HG03135 (cell line): ENCODE results near the gene SOHLH1.

ENCODE experiments used
- ATAC-seq: cut with Tn5 transposase; IDR thresholded peaks from one replicate; pipeline ENCODE4 v1.9.1; 2021; ENCODE audit warnings: mild to moderate bottlenecking, moderate library complexity; ENCODE audit not compliant: unreplicated experiment

Gene SOHLH1, protein sequence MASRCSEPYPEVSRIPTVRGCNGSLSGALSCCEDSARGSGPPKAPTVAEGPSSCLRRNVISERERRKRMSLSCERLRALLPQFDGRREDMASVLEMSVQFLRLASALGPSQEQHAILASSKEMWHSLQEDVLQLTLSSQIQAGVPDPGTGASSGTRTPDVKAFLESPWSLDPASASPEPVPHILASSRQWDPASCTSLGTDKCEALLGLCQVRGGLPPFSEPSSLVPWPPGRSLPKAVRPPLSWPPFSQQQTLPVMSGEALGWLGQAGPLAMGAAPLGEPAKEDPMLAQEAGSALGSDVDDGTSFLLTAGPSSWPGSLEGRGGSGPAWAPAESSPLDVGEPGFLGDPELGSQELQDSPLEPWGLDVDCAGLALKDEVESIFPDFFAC

DNA sequence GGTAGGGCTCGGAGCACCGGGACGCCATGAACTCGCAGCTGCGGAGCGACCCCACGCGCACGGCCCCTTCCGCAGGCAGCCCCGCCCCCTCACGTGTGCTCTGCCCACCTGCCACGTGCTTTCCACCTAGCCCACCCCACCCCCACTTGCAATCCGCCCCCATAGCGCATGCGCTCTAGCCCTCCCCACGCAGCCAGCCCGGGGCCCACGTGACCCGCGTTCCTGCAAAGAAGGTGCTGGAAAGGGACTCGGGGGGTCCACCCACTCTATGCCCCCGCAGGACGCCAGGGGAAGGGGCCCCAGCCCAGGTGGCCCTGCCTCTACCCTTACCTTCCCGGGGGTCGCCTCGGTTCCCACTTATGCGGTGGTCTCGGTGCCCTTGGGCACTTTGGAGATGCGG lies at the start of gene SOHLH1:
SOHLH1 (minus strand) TSS at position 42 of the 400 bp plus-strand sequence; CDS start at position 28, 14 bp downstream.
- ATAC-seq, result no peak

DNA sequence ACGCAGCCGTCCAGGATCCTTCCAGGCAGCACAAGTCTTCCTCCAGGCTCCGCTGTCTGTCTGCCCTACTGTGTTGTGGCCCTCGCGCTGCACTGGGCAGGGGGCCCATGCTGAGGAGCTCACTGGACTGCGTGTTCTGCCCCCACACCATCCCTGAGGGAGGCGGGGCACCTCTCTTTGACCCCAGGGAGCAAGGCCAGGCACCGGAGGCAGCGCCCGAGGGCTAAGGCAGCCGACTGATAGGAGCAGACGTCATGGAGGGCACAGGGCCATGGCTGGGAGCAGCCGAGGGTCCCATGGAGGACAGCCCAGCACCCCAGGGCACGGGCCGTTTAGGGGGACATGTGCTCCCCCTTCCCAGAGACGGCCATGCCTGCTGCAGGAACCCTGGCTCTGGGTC lies 49.4 kb upstream of the SOHLH1 start:
- ATAC-seq, result no peak

DNA sequence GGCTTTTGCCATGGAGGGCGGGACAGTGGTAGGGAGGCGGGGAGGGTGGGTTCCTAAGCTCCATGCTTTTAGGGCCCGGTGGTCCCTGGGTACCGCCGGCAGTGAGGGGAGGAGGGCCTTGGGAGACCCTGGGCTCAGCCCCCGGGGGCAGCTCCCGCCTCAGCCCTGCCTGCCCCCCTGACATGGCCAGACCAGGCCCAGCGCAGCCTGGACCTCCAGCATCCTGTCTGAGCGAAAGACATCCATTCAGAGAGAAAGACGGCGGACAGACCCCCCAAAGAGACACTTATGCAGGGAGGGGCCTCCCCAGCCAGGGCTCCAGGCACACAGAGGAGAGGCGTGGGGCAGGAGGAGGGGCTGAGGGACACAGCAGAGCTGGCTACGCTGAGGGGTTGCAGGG lies 48.0 kb upstream of the SOHLH1 start:
- no peak for ATAC-seq

DNA sequence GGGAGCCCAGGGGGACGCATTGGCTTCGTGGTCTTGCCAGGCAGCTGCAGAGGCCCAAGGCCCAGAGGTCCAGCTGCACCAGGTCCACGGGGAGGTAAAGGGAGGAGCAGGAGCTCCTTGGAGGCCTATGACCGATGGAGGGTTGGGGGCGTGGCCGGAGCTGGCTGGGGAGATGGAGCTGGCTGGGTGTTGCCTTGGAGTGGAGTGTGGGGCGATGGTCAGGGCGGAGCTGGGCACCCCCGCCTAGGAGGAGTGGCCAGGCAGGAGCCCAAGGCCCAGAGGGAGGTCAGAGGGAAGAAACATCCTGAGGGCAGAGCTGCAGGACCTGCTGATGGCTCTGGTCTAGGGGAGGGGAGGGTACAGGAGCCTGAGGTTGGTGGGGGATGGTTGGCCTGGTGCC lies 47.3 kb upstream of the SOHLH1 start:
- no peak for ATAC-seq

DNA sequence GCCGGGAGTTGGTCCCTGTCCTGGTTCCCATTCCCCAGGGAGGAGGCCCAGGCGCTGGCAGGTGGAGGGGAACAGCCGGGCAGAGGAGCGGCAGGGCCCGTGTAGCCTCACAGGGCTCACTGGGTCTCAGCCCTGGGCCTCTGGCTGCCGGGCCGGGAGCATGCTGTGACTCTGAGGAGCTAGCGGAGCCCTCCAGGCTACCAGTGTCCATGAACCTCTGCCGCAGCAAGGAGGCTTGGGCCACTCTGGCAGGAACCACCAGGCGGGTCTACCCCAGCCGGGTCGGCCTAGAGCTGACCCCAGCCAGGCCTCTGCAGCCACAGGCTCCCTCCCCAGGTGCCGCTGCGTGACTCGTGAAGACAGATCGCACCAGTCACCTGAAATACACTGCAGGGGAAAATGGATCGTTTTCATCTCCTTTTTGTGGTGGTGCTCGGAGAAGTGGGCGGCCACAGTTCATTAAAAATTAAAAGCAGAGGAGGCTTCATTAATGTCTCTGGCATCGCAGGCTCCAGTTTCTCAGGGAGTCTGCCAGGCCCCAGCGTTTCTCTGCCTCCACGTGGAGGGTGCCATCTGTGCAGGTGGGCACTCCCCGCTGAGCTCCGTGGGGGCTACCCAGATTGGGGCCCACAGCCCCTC lies 46.5 kb upstream of the SOHLH1 start:
- ATAC-seq, result no peak

DNA sequence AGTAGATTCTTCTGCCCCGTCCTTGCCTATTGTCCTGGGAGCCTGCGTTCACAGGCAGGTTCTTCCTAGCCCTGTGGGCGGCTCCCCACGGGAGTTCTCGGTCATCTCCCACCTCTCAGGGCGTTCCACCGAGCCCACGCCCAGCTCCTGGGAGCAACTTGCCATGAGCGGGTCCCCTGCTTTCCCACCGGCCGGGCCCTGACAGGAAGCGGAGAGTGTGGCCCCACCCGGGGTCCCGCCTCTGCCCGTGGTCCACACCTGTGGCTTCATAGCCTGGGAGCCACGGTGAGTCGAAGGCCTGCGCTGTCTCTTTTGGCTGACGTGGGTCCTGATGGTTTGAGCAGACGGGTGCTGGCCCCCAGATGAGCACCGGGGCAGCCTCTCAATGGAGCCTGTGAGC lies 45.9 kb upstream of the SOHLH1 start:
- no peak for ATAC-seq

DNA sequence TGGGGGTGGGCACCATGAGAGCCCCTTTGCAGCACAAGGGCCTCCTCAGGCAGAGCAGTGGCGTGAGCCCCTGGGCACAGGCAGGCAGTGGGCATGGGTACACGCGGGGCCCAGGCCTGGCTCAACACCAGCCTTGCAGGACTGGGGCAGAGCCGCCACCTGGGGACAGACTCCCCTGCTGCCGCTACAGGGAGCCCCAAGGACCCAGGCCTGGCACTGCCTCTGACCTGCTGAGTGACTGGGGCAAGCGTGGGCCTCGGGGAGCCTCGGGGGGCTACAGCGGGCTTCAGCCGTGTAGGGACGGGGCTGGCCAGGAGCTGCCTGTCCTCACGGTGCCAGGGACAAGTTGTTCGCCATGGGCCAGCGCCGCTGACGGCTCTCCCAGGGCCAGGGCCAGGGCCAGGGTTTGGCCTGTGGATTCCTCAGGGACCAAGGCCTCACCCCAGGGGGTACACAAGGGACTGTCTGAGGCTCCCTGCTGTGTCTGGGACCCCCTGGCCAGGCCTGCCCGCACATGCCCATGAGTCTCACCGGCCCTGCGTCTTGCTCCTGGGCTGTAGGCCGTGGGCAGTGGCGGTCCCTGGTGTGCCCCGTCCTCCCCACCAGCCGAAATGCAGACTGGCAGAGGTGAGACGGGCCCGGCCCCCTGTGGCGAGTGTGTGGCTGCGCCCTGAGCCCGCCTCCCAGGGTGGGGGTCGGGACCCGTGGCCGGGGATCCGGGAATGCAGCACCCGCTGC lies 45.2 kb upstream of the SOHLH1 start:
- no peak for ATAC-seq

DNA sequence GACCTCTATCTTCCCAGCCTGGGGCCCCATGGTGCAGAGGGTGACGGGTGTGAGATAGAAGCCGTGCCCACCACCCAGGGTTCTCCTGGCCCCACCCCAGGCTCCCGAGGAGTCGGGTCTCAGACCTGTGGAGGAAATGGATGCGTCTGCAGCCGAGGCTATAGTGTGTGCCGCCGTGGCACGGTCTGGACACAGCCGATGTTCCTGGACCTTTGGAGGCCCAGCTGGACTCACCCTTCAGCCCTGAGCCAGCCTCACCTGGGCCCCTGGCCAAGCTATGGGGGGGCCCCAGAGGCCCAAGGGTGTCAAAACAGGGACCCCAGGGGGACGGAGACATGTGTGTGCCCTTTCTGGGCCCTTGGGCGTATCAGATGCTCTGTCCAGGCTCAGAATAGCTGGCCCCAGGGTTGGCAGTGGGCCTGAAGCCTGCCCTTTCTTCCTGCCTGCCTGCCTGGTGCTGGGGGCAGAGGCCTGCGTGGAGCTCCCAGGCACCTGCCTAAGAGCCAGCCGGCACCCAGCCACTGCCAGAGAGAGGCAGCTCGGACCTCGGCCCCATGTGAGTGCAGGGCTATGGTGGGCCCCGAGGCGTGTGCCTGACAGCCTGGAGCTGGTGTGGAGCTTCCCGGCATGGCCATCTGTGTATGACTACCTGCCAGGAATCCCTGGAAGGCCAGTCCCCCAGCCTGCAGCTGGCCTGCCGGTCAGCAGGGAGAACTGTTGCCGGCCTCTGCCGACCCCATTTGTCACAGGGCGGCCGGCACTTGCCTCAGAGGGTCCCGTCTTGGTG lies 44.5 kb upstream of the SOHLH1 start:
- no peak for ATAC-seq

DNA sequence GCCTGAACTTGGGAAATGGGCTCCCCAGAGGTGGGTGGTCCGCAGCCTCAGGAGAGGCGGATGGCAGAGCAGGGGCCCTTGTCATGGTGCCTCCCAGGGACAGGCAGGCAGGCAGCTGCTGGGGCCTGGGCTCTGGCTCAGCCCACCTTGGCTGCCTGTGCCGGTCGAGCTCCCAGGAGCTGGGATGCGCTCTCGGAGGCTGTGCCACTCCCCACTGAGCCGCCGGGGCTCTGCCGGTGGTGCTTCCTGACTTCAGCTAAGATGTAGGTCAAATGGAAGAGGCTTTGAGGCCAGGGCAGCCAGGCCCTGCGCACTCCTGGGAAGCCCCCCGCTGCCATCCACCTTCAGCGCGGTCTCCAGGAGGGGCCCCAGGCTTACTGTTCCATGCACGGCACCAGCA lies 43.7 kb upstream of the SOHLH1 start:
- ATAC-seq, result no peak

DNA sequence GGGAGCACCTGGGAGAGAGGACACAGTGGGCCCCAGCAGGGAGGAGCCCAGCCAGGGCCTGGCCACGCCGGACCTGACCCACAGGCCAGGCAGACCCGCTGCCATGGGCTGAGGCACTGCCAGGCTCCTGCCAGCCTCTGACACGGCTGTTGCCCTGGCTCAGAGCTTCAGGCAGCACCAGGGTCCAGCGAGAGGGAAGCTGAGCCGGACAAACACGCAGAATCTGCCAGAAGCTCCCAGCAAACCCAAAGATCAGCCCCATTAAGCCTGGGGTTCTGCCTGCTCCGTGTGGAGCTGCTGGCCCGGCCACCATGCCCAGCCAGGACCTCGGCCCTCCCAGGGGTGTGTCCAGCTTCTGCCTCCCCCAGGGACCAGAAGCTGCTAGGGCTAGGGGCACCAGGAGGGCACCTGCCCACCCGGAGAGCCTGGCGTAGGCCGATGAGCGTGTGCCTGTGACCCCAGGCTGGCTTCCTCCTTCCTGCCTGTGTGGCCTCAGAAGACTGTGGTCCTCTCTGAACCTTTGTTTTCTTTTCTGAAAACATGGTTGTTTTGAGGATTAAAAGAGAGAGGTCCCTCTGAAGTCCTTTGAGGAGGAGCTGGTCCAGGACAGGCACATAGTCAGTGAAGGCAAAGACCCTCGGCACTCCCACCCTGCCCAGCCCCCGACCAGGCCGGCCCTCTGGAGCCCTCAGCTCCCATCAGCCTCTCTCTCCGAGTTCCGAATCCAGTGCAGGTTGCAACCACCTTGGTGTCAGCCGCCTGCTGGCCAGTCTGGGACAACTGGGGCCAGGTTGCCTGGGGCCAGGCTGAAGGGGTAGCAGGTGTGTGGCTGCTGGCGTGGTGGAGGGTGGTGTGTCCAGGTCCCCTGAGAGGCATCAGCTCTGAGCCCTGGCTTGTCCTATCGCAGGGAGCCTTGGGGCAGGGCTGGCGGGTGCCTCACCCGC lies 42.3 kb upstream of the SOHLH1 start:
- ATAC-seq, result no peak

DNA sequence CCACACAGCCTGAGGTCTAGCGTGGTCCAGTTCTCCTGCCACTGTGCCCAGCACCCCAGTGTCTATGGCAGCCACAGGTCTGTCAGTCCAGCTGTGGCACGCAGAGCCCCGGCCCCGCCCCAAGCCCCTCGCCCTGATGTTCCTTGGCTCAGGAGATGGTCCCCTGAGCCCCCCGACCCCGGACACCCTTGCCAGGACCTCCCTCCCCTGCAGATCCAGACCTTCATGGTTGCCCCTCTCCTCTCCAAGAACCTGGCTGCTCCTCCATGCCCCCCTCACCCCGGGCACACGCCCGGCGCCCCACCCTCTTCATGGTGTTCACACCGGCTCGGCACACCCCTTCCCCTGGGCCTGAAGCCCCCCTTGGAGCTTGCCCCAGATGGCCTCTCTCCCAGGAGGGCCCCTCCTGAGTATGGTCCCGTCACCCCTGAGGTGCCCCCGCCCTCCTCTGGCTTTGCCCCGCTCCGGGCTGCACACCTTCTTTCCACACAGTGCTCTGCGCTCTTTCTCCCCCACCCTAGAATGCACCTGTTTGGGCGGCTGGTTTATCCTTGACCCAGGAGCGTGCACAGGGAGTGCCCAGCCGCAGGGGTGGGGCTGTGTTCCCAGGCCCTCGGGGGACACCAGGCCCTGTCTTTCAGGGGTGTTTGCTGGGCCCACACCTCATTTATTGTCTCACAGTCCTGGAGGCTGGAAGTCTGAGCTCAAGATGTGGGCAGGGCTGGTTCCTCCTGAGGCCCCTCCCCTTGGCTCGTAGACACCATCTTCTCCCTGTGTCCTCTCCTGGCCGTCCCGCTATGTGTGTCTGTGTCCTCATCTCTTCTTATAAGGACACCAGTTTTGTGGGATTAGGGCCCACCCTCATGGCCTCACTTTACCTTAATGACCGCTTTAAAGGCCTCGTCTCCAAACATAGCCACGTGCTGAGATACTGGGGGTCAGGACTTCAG lies 40.3 kb upstream of the SOHLH1 start:
- ATAC-seq, result no peak

DNA sequence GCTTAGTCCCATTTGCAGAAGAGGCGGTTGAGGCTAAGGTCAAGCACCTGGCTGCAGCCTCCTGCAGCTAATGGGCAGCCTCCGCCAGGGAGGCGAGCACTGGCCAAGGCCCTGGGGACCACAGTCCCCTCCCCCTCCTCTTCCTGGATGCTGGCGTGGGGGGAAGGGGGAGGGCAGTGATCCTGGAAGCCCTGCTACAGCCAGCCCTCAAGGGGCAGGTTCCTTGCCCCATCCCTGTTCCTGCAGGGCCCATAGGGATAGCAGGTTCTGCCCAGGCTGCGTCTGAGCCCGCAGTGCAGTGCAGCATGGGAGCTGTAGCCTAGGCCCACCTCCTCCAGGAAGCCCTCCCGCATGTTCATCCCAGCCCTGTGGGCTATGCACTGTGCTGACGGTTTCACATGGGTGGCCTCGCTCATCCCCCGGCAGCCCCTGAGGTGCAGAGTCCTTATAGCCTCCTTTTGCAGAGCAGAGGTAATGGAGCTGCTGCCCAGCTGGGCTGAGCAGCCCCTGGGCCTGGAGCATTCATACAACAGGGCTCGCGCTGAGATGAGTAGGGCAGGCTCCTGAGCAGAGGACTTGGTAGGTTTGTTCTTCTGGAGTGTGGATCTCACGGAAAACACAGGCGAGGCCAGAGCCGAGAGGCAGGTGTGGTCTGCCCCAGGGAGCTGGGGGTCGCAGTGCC lies 38.7 kb upstream of the SOHLH1 start:
- no peak for ATAC-seq

DNA sequence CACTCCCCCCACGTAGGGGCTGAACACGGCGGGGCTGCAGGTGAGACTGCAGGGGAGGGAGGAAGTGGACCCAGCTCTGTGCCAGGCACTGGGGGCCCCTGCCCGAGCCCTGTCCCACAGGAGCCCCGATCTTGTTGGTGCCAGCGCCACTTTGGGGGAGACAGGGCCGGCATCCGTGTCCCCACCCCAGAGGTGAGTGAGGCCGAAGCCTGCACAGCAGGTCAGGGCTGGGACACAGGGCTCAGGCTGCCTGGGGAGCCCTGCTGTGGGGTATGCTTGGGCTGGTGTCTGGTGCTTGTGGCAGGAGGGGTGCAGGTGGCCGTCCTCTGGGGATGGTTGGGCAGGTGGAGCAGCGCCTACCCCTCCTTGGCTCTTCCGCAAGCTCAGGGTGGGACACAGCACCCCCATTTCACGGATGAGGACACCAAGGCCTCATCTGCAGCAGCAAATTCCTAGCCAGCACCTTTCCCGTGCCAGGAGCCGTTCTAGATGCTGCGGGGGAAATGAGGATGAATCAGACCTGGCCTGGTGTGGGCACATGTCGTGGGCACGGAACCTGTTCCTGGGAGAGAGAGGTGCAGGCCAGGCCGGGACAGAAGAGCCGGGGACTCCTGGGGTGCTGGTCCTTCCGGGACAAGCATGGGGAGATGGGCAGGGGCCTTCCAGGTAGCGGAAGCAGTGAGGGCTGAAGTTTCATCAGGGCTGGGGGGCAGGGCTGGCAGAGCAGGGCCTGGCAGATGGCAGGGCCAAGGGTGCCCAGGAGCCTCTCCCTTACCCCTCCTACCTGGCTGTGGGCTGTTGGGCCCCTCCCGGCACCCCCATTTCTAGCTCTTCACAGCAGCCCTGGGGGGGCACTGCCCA lies 37.9 kb upstream of the SOHLH1 start:
- no peak for ATAC-seq

DNA sequence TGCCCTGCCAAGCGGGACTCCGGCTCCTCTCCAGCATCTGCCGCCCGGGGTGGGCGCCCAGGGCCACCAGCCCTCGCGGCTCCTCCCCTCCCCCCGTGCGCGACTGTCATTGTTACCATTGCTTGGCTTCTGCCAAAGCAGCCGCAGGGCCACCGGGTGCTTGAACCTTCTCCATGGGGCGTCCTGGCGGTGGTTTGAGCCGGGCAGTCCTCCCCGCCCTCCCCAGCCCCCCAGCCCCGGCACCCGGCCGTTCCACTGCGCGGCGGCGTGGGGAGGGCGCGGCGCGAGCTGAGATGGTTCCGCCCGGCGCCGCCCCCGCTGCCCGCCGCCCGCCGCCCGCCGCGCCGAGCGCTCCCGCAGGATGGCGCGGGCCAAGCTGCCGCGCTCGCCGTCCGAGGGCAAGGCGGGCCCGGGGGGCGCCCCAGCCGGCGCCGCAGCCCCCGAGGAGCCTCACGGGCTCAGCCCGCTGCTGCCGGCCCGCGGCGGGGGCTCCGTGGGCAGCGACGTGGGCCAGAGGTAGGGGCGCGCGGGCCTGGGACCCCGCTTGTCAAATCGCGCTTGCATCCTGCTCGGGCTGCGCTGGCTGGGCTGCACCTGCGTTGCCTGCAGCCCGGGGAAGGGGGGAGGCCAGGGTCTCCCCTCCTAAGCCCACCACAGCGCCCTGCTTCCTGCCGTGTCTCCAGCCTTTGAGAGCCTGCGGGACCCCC lies 37.1 kb upstream of the SOHLH1 start:
- no peak for ATAC-seq

DNA sequence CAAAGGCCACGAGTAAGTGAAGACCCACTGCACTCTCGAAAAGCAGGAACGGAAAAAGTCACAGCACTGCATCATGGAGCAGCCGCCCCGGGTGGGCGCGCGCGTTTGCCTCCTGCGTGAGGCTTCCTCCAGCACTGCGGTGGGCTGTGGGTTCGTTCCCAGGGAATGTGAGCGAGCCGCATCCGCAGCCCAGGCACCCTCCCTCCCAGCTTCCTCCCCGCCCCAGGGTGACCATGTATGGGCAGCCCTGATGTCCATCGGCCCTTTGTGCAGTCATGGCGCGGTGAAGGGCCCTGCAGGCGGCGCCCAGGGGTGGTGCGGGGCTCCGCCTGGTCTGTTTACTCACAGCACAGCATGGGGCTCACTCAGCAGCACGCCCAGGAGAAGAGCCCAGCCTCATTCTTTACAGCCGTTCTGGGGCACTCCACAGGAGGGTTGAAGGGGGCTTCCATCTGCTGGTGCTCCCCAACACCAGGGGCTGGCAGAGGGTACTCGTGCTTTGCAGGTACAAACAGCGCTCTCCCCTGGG lies 35.4 kb upstream of the SOHLH1 start:
- no peak for ATAC-seq

DNA sequence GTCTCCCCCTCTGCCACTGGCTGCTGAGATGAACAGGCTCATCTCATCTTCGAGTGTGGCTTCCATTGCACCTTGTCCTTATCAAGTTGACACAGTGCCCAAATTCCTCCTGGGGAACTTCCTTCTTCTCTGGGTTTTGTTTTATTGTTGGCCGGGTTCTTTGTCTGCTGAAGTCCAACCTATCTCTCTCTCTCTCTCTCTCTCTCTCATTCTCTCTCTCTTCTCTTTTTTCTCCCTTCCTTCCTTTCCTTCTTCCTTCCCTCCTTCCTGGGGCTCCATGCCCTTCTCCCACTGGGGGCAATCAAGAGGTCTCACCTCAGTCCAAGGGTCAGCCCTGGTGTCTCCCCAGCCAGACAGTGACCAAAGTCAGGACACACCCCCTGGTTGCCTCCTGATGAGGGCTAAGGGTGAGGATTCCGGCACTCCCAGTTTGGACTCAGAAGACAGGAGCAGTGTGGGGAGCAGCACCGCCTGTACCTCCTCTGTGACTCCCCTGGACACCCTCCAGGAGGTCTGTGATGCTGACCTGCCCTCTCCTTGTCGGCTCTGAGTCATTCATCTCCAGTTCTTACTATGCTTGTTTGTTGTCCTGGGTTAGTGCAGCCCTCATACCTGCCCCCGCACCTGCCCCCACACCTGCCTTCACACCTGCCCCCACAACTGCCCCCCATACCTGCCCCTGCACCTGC lies 33.4 kb upstream of the SOHLH1 start:
- no peak for ATAC-seq
